GM18520 (cell line): ENCODE data around the gene PPY.
"Not testable (repeated sequence)": the region's sequence is repeated elsewhere in the genome, so short reads cannot be mapped to it uniquely, and the experiment has no call there.

ENCODE experiments used
- ATAC-seq: cut with Tn5 transposase; IDR thresholded peaks from one replicate; pipeline ENCODE4 v1.9.1; 2021; ENCODE audit not compliant: unreplicated experiment

Gene PPY, protein sequence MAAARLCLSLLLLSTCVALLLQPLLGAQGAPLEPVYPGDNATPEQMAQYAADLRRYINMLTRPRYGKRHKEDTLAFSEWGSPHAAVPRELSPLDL

DNA sequence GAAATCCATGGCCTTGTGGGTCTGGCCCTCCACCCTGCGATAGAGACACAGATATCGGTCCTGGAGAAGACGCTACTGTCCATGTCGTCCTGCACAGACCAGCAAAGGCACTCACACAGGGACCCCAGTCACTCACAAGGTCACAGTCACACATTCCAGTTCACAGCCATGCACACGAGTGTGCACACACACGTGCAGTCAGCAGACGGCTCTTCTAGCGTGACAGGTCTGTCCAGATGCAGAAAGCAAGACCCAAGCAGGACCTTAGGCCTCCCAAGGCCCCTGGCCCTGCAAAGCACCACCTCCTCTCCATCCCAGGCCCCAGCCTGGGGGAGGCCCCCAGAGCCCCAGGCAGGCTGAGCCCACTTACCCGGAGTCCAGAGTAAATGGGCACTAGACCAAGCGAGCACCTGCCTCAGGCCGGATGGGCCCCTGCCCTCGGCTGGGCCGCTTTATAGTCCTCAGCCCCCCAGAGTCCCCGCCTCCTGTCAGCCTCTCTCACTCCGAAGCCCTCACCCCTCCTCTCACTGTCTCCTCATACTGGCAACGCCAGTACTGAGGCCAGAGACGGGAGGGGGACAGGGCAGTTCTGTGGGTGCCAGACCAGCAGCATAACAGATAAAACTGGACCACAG, at the start of gene PPY:
TSS of gene PPY (minus strand) at position 426 of the 635 bp plus-strand sequence. CDS start 822 bp downstream, outside the sequence.
- no peak for ATAC-seq

DNA sequence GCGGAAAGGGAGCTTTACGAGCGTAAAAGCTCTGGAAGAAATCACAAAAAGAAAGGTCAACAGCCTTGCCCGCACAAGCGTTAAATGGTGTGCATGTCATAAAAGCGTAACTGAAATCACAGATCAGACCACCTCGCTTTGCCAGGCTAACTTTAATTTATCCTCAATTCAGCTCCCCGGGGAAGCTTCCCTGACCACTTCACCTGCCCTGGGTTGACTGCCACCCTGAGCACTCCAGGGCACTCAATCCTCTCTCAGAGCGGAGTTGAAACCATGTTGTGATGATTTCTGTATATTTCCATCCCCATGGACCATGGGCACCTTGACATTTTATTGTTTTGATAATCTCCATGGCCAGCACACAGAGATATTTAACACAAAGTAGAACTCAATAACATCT, 46.0 kb upstream of the PPY start:
- ATAC-seq = no peak

DNA sequence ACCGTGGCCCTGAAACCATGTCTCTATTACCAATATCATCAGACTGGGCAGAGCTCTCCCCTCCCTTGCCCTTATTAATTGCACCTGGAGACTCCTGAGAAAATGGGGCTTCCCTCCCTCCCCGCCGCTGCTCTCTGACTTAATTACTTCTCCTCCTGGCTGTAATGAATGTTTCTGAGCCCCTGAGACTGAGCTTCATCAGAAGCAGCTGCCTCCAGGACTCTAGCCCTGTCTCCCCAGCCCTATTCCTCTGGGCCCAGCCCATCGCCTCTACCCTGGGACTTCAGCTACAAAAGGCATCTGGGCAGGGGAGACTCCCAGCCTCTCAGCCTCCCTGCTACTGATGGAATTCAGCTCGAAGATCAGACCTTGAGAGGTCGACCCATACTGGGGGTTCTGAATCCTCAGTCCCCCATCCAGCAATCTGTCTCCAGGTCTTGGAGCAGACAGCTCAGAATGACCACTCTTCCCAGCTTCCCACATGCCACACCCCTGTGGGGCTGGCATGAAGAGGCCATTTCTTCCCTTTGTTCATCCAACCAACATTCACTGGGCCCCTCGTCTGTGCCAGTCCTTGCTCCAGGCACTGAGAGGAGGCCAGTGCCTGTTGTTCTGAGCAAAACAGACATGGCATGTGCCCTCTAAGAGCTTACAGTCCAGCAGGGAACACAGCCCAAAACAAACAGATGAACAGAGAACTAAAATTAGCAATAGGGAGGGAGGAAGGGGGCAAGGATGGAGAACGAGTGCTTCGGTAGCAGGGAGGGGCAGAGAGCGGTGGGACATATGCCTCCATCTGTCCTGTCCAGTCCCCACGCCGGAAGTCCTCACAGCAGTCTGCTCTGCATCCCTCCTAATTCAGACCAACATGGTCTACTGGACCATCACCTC, 45.1 kb upstream of the PPY start:
- no peak for ATAC-seq

DNA sequence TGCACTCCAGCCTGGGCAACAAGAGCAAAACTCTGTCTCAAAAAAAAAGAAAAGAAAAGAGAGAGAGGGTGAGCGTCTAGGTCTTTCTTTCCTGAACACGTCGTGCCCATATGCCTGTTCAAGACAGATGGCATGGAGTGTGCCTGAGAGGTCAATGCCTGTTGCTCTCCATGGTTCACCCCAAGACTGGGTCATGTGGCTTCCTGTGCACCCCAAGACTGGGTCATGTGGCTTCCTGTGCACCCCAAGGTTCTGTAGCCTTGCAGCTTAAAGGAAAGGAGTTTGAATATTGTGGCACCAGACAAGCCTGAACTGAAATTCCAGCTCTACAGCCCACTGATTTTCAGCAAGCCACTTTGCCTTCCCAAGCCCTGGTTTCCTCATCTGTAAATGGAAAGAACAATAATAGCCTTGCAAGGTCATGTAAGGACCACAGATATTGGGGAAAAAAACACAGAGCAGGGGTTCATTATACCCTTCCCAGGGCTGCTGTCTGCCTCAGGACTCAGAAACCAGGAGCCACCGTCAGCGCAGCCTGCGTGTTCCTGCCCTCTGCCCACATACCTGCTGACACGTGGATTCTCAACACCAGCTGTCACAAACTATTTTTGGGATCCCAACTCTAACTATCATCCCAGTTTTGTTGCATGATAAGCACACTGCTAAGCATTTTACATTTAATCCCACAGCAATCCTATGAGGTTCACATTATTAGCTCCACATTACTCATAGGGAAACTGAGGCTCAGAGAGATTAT, 44.1 kb upstream of the PPY start:
- no peak for ATAC-seq

DNA sequence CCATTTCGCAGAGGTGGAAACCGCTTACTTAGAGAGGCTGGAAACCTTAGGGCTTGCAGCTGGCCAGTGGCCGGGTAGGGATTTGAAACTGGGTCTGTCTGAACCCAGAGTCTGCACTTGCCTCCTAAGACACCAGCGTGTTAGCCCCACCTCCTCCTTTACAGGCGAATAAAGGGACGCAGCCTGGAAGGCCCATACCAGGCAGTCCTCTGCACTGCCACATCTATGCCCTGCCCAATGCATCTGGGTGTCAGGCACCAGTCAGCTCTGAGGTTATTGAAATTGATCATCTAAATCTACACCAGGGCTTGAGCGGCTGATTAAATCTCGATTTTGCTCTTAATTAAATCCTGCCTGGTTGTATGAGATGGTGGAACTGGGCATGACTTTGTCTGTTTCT, 42.2 kb upstream of the PPY start:
- ATAC-seq = no peak

DNA sequence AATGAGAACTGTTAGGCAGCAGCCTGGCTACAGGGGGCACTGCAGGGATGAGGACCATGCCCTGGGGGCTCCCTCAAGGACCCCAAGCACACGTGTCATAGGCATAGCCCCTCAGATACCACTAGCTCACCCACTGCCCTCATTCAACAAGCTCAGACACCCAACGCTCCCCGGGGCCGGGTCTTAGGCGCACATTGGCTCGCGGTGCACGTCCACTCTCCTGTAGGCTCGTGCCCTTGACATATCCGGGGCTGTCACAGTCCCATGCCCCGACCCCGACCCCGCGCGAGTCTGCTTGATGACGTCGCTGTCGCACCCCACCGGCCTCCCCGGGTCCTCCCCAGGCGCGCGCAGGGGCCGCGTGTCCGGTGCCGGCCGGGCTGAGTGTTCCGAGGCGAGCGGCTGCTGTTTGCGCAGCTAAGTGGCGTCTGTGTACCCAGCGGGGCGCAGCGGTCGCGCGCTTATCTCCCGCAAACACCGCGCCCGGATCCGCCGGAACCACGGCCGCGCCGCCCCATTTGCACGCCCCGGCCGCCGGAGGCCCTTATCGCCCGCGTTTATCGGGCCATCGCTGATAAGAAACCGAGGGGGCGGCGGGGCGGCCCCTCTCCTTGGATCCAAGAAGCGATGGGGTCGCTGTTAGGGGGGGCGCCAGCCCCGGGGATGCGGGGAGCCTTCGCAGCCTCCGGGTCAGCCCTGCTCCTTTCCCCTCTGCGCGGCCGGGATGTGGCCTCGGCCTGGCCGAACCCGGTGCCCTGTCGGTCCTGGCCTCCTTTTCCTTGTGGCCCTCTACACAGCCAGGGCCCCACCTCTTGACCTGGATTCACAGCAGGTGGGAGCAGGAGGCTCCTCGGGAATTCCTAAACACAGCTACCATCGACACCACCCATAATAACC, 41.5 kb upstream of the PPY start:
- ATAC-seq = no peak

DNA sequence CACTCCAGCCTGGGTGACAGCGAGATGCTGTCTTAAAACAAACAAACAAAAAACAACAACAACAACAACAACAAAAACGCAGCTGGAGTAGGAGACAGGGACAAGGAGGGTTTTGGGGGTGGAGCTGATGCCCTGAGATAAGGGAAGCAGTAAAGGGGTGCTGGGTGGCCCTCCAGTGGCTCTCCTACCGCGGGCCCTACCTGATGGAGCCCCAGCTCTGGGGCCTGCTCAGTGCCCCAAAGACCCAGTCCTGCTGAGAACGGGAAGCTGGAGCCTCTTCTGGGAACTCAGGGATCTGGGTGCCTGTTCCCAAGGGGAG, 40.9 kb upstream of the PPY start:
- ATAC-seq = no peak

DNA sequence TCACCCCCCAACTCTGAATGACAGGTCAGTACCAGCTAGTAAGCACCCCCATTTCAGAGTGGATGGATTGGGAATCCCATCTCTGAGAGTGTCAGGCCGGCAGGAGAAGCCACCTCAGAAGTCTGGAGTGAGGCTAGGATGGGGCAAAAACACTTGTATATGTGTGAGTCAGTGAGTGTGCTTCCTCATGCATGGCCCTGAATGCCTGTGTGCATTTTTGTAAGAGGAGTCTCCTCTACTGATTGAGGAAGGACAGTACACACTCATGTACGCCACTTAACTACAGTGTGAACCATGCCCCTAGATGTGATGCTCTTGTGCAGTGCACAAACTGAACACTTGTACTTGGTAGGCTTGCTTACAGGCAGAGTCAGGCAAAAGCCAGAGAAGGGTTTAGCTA, 39.9 kb upstream of the PPY start:
- ATAC-seq = no peak

DNA sequence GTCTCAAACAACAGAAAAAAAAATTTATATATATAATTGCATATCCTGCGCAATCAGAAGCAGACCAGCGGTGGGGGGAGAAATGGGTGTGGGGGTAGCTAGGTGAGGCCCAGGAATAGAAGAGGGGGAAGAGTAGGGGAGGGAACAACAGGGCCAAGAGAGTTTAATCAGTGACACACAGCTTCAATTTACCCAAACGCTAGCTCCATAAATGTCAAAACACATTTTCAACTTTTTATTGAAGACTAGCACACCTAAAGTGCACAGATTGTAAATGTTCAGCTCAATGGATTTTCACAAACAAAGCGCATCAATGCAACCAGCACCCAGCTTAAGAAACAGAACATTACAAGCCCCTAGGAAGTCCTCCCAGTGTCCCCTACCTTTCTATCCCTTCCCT, 37.4 kb upstream of the PPY start:
- ATAC-seq = no peak

DNA sequence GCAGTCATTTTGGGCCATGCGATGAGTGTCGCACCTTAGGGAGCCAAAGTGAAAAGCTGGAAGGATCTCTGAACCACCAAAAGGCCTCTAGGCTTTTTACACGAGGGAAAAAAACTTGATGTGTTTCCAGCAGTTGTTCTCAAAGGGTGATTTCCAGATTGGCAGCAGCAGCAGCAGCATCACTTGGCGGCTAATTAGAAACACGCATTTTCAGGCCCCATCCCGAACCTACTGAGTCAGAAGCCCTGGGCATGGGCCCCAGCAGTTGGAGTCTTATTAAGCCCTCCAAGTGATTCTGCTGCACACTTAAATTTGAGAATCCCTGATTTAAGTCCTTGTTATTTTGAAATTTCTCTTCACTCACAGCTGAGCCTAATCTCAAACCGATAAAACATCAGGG, 36.7 kb upstream of the PPY start:
- no peak for ATAC-seq

DNA sequence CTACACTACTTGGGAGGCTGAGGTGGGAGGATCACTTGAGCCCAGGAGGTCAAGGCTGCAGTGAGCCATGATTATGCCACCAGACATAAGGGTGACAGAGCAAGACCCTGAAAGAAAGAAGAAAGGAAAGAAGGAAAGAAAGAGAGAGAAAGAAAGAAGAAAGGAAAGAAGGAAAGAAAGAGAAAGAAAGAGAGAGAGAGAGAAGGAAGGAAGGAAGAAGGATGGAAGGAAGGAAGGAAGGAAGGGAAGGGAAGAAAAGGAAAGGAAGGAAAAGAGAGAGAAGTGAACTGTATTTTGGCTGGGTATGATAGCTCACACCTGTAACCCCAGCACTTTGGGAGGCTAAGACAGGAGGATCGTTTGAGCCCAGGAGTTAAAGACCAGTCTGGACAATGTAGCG, 35.8 kb upstream of the PPY start:
- no peak for ATAC-seq

DNA sequence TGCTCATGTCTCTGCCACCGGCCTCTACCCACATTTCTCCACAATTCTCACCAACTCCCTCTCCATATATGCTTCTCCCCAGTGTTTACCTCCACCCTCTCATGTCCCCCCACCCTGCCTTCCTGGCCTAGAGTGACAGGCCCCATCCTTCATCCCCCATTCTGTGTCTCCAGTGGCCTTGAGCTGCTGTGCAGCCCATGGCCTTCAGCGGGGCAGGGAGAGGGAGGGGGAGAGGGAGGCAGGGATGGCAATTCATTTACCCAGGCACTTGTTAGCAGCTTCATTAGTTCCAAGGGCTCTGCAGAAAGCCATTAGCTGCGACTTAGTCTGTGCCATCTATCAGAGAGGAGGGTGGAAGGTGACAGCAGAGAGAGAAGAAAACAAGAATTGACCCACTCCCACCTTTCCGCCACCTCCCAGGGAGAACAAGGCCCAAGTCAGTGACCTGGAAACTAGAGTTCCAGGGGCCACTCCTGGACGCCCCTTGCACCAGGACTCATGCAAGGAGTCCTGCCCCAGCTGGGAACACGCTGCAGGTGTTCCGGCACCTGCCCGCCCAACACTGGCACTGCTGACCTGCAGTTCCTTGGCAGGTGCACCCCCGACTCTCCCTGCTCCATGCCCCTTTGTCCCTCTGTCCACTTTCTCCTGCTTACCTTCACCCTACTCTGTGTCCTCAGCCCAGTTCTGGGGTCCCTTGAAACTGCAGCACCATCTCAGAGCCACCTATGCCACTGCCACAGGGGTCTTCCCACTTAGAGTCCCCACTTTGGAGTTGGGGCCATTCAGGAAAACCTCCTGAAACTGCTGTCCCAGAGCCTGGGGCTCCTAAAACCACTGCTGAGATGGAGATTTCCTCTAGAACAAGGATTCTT, 34.9 kb upstream of the PPY start:
- no peak for ATAC-seq

DNA sequence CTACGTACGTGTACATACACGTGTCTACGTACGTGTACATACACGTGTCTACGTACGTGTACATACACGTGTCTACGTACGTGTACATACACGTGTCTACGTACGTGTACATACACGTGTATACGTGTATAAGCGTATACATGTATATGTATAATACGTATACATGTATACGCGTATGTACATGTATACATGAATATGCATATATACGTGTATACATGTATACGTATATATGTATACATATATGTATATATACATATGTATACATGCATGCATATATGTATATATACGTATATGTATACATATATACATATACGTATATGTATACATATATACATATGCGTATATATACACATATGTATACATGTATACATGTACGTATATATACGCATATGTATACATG, 33.6 kb upstream of the PPY start:
- ATAC-seq = no peak

DNA sequence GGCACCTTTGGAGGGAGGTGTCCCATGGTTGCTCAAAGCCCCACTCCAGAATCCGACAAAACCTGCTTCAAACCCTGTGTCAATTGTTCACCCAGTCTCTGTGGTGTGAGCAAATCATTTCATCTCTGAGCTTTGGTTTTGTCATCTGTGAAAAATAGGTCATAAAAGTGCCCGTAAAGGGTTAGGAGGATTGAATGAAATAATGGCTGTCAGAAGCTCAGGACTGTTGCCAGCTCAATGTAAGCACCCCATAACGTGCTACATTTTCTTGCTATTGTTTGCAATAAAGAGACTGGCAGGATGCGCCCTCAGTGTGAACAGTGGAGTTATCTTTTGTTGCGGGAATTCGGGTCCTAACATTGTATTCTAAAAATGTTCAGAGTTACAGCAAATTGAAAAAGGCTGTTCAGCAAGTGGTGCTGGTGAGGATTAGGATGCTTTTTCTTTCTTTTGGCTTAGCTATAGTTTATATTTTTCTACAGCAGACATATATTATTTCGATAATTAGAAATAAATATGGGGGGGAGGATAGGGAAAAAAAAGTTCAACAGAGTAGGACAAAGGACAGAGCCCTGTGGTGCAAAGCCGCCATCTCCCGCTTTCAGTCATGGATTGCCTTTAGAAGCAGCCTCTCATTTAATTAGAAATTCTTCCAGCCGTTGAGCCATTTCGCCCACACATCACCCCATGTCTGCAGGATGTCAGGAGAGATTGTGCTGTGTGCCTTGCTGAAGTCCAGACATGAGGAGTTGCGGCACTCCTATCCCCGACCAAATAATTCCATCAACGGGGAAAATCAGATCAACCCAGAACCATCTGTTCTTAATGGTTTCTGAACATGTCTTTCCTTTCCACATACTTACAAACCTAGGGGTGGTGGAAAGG, 32.3 kb upstream of the PPY start:
- ATAC-seq = no peak

DNA sequence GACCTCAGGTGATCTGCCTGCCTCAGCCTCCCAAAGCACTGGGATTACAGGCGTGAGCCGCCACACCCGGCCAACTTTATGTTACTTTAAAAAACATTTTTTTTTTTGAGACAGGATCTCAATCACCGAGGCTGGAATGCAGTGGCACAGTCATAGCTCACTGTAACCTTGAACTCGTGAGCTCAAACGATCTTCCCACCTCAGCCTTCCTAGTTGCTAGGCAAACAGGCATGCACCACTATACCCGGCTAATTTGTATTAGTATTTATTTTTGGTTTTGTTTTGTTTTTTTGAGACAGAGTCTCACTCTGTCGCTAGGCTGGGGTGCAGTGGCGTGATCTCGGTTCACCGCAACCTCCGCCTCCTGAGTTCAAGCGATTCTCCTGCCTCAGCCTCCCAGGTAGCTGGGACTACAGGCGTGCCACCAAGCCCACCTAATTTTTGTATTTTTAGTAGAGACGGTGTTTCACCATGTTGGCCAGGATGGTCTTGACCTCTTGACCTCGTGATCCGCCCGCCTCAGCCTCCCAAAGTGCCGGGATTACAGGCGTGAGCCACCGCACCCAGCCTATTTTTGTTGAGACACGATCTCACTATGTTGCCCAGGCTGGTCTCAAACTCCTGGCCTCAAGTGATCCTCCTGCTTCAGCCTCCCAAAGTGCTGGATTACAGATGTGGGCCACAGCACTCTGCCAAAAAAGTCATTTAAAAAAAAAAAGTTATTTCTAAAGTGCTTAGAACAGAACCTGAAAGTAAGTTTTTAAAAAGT, 30.4 kb upstream of the PPY start:
- not testable (repeated sequence) for ATAC-seq

DNA sequence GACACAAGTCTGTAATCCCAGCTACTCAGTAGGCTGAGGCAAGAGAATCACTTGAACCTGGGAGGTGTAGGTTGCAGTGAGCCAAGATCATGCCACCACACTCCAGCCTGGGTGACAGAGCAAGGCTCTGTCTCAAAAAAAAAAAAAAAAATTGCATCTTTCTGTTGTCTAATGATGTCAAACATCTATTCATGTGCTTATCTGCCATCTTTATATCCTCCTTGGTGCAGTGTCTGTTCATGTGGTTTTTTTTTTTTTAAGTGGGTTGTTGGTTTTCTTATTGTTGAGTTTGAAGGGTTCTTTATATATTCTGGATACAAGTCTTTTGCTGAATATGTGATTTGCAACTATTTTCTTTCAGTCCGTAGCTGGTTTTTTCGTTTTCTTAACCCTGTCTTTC, 29.2 kb upstream of the PPY start:
- ATAC-seq = not testable (repeated sequence)

DNA sequence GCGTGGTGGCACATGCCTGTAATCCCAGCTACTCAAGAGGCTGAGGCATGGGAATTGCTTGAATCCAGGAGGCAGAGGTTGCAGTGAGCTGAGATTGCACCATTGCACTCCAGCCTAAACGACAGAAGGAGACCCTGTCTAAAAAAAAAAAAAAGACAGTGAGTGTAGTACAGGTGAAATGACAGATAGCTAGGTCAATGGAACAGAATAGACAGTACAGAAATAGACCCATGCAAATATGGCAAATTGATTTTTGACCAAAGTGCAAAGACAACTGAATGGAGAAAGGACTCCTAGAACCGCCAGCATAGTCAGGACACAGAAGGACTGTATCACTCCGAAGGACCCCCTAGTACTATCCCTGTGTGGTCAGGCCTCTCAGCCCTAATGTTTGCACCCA, 28.1 kb upstream of the PPY start:
- no peak for ATAC-seq

DNA sequence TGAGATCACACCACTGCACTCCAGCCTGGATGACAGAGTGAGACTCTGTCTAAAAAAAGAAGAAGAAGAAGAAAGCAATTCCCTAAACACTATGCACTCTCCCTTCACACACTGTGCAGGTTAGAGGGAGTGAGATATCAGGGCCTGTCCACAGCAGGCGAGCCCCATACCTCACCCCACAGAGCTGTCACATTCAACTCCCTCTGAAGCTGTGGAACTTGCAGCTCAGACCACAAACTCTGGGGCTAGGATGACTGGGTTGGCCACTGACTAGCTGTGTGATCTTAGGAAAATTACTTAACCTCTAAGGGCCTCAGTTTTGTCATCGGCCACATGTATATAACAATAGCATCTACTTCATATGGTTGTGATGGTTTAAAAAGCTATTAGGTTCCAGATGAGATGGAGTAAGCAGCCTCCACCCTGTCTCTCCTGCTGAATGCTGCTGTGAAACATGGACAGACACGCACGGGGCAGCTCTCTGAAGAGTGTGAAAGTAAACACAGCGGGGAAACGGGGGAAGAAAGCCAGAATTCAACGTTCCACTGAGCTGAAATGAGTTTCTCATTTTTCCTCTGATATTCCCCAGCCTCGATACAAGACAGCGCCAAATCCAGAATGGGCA, 25.1 kb upstream of the PPY start:
- ATAC-seq = no peak
